Dedifferentiated amniotic fluid mesenchymal stem cell (primary cell): ENCODE results near the gene KPNA2.
"Not testable (repeated sequence)": the region's sequence is repeated elsewhere in the genome, so short reads cannot be mapped to it uniquely, and the experiment has no call there.

Experiments used
- DNase-seq: peaks from one replicate; pipeline ENCODE4 v3.0.0-alpha.2; 2016; ENCODE audit errors: extremely low spot score

The KPNA2 gene

DNA sequence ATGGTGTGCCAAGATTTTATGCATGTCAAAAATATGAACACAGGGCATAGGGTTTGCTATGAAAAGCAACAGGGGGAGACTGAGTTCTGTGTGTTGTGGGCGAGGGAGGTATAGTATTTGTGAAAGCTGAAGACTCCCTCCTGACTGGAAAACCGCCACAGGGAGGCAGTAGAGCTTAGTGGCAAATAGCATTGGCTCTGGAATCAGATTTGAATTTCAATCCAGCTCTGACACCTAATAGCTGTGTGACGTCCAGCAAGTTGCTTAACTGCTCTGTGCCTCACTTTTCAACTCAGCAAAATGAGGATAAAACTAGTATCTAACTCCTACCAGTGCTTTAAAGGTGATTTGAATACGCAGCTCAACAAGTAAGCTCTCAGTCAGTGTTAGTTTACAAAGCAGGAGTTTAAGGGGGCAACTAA is 22.0 kb downstream of the KPNA2 start:
- peak; percentile 64 for DNase-seq

DNA sequence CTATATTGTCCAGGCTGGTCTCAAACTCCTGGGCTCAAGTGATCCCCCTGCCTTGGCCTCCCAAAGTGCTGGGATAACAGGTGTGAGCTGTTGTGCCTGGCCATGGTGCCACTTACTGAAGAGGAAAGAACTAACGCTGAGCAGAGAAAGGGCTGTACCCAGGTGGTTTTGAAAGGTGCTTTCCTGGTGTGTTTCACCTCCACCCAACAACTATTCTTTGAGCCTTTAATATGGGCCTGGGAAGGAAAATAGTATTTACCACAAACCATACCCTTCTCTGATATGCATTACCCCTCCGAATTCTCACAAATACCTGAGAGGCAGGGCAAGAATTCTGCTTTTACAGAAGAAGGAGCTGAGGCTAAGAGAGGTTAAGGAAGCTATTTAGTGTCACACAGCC is 24.8 kb downstream of the KPNA2 start:
- DNase-seq, result no peak

- DNase-seq, result no peak
Measured at GRCh38 chr17:68061512-68062313, 26.2 kb downstream of the KPNA2 start.

GRCh38 chr17:68065366-68065765 is 29.8 kb downstream of the KPNA2 start:
- DNase-seq, result not testable (repeated sequence)

DNA sequence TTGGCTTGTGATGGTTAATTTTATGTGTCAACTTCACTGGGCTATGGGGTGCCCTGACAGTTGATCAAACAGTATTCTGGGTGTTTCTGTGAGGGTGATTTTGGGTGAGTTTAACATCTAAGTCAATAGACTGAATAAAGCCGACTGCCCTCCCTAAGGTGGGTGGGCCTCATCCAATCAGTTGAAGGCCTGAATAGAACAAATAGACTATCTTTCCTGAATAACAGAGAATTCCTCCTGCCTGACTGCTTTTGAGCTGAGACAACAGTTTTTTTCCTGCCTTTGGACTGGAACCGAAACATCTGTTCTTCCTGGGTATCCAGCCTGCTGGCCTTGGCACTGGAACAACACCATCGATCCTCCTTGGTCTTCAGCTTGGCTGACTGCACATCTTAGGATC is 33.0 kb downstream of the KPNA2 start:
- not testable (repeated sequence) for DNase-seq

GRCh38 chr17:68070582-68071444 is 35.3 kb downstream of the KPNA2 start:
- DNase-seq, result not testable (repeated sequence)

GRCh38 chr17:68074279-68074678 is 38.7 kb downstream of the KPNA2 start:
- DNase-seq, result no peak

DNA sequence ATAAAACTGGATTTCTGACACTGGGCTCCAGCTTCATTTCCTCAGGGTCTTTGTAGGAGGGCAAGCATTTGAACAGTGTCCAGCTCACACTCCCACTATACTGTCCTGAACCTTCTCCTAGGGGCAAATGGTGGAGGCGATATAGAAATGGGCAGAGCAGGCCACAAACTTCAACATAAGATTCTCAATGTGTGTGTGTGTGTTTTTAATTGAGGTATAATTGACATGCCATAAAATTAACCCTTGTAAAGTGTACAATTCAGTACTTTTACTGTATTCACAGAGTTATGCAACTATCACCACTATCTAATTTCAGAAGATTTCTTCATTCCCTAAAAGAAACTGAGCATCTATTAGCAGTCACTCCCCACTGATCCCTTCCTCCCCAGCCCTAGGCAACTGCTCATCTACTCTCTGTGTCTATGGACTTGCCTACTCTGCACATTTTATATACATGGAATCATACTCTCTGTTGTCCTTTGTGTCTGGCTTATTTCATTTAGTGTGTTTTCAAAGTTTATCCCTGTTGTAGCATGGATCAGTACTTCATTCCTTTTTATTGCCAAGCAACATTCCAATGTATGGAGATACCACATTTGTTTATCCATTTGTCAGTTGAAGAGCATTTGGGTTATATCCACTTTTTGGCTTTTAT is 40.5 kb downstream of the KPNA2 start:
- DNase-seq, result peak; percentile 61

- DNase-seq, result not testable (repeated sequence)
Measured at GRCh38 chr17:68077498-68077897, 42.0 kb downstream of the KPNA2 start.

- no peak for DNase-seq
Measured at GRCh38 chr17:68080411-68081150, 45.0 kb downstream of the KPNA2 start.

- DNase-seq, result not testable (repeated sequence)
Measured at GRCh38 chr17:68081305-68082265, 46.0 kb downstream of the KPNA2 start.

GRCh38 chr17:68085771-68086381 is 50.3 kb downstream of the KPNA2 start:
- no peak for DNase-seq

DNA sequence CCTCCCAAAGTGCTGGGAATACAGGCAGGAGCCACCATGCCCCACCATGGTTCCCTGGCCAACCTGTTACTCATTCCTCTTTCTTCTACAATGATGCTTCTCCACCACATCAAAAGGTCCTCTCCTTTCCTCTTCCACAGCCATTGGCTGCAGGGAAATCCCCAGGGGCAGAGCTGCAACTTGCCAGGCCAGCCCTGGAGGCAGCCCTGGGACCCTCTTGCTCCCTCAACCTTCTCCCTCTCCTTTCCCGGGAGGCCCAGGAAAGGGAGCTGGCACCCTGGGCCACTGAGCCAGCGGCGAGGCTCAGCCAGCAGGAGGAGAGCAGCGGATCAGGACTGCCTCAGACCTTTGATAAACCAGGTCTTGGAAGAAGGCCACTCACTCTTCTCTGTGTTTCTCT is 51.1 kb downstream of the KPNA2 start:
- DNase-seq, result not testable (repeated sequence)

DNA sequence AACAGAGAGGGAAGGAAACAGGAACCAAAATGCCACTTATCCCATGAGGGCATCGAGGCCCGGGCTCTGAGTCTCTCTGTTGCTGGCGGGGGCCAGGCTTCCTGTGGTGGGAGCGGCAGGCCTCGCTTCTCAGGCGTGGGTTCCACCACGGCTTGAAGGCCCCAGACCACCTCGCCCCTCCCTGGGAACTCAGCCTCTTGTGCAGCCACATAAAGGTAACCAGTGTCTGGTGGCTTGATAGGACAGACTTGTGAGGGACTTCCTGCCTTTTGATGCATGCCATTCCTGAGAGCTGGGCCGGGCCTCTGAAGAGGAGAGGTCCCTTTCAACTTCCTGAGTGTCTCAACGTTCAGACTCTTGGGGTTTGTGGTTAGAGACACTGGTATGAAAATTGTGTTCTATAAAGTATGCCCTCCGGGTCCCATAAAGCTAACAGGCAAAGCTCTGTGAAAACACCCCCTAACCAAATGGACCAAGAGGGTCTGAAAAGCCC is 51.6 kb downstream of the KPNA2 start:
- DNase-seq, result not testable (repeated sequence)

DNA sequence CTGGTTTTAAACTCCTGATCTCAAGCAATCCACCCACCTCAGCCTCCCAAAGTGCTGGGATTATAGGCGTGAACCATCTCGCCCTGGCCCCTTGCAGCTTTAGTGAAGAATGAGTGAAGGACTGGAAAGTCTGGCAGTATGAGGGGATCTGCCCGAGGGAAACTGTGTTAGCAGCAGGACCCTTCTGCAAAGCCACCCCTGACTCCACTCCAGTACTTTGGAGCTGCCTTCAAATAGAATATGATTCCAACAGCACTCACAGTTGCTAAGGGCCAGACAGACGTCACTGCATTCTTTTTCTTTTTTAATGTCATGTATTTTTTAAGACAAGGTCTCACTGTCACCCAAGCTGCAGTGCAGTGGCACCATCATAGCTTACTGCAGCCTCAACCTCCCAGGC is 52.3 kb downstream of the KPNA2 start:
- DNase-seq, result no peak

GRCh38 chr17:68089881-68090280 is 54.3 kb downstream of the KPNA2 start:
- DNase-seq, result no peak

- no peak for DNase-seq
Measured at GRCh38 chr17:68094481-68095078, 59.0 kb downstream of the KPNA2 start.

GRCh38 chr17:68095205-68095811 is 59.8 kb downstream of the KPNA2 start:
- no peak for DNase-seq

- no peak for DNase-seq
Measured at GRCh38 chr17:68096111-68096510, 60.6 kb downstream of the KPNA2 start.
